Lung microvascular endothelial cell (primary cell): ENCODE results near the gene KIF1A. TPM values are rescaled to one million over a fixed set of nuclear protein-coding genes. Genes with fewer than 3 reads are reported as not detected.
"Not testable (repeated sequence)": the region's sequence is repeated elsewhere in the genome, so short reads cannot be mapped to it uniquely, and the experiment has no call there.

ENCODE experiments used
- DNase-seq, 2 donors: peaks; one replicate each; pipeline versions ENCODE4 v3.0.0 to v3.0.0-alpha.2; 2010; ENCODE audit warnings: low read depth in 2 of 2
- total RNA-seq: library from RNA; depleted of rRNA; stranded (reverse); fragments of >200 nt; gene quantifications from 2 replicates; pipeline ENCODE4 v1.2.1, GENCODE V29; 2014

Gene KIF1A
- total RNA-seq, 1 donor from 2014 or later: 0.20 TPM

DNA sequence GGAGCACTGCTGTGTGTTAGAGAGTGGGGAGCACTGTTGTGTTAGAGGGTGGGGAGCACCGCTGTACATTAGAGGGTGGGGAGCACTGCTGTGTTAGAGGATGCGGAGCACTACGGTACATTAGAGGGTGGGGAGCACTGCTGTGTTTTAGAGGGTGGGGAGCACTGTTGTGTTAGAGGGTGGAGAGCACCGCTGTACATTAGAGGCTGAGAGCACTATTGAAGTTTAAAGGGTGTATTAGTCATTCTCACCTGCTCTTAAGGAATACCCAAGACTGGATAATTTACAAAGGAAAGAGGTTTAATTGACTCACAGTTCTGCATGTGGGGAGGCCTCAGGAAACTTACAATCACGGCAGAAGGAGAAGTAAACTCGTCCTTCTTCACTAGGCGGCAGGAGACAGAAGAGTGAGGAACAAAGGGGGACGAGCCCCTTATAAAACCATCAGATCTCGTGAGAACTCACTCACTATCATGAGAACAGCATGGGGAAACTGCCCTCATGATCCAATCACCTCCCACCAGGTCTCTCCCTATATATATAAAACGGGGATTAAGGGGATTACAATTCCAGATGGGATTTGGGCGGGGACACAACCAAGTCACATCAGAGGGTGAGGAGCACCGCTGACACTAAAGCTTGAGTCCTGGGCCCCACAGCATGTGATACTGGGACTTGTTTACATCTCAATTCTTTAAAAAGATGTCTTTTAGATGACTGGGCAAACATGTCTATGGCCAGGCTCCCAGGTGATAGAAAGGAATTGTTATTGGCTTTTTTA is 29.1 kb upstream of the KIF1A start:
- no peak for DNase-seq

GRCh38 chr2:240847817-240848216 is 27.8 kb upstream of the KIF1A start:
- DNase-seq: no peak

GRCh38 chr2:240846873-240847595 is 27.0 kb upstream of the KIF1A start:
- no peak for DNase-seq

DNA sequence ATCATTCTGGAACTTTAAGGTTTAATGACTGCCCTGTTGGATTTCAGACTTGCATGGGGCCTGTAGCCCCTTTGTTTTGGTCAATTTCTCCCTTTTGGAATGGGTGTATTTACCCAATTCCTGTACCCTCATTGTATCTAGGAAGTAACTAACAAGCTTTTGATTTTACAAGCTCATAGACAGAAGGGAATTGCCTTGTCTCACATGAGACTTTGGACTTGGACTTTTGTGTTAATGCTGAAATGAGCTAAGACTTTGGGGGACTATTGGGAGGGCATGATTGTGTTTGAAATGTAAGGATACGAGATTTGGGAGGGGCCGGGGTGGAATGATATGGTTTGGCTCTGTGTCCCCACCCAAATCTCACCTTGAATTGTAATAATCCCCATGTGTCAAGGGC is 26.3 kb upstream of the KIF1A start:
- DNase-seq: not testable (repeated sequence)

GRCh38 chr2:240840435-240841060 is 20.5 kb upstream of the KIF1A start:
- DNase-seq: peak; percentile 80 to 89

DNA sequence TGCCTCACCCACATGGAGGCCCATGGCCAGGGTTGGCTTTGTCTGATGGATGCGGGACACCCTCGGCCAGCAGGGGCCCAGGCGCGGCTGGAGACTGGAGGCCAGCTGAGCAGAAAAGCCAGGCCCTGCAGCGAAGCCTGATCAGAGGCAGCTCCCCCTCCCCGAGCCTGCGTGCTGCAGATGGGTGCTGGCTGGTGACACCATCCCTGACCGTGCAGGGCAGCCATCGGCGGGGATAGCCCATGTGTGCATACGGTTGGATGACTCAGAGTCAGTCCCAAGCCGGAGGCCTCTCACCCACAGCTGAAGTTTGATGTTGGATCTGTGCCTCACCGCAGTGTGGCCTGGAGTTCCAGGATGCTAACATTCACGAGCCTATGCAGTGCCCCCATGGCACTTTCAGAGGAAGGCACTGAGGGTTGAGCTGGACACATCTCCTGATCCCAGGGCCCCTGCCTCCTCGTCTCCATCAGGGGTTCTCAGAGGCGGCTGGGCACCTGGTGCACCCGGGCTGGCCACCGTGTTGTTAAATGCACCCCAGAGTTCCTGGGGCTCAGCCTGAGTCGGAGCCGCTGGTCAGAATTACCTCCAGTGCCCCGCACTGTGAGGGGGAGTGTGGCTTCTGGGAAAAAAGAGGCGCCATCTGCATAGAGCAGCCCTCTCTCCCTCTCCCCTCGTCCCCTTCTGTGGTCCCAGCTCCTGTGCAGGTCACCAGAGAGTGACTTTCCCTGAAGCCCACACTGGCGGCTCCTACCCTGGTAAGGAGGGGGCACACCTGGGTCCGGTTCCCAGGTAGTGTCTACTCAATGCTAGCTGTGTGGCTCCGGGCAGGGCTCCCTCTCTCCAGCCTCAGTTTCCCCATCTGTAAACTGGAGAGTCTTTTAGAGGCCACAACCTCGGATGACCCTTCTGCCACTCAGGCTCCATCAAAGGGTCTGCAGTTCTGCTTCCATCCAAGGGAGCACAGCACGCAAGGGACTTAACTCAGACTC is 19.4 kb upstream of the KIF1A start:
- no peak for DNase-seq

DNA sequence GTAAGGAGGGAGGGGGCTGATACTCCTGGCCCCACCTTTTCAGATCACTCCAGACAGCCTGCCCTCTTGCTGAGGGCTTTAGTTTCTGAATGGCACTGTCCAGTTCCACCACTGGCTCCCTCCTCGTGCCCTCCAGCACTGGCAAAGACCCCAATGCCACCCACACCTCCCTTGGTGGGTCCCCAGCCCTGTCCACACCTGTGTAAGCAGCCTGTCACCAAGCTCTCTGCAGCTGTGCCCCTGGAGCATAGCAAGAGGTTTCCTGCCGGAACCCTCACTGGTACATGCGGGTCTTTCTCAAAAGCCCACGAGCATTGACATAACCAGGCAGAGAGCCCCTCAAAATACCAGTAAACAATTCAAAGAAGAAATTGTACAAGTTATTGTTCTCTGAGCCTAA is 17.6 kb upstream of the KIF1A start:
- no peak for DNase-seq

GRCh38 chr2:240836781-240837467 is 16.9 kb upstream of the KIF1A start:
- DNase-seq: peak; percentile 11 to 22

- DNase-seq: no peak
Measured at GRCh38 chr2:240835528-240835927, 15.5 kb upstream of the KIF1A start.

GRCh38 chr2:240834377-240834975 is 14.5 kb upstream of the KIF1A start:
- DNase-seq: no peak

DNA sequence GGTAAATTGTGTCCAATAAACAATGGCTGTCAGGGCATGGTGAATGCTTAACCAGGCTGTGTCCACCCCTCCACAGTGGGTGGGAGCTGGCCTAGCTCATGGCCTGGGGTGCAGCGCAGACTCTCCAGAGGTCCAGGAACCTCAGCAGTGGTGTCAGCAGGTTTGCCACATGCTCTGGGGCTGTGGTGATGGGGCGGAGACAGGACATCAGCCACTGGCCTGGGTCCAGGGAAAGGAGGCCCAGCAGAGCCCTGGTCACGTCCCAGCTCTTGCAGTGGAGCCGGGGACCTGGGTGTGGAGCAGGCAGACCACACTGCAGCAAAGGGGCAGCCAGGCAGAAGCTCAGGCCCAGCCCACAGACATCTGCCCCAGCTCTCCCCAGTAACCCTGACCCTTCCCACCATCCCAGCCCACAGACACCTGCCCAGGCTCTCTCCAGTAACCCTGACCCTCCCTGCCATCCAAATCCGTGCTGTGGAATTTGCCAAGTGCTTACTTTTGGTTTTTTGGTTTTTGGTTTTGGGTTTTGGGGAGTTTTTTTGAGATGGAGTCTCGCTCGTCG is 13.8 kb upstream of the KIF1A start:
- DNase-seq: peak in 1 of 2 donors; percentile 17

DNA sequence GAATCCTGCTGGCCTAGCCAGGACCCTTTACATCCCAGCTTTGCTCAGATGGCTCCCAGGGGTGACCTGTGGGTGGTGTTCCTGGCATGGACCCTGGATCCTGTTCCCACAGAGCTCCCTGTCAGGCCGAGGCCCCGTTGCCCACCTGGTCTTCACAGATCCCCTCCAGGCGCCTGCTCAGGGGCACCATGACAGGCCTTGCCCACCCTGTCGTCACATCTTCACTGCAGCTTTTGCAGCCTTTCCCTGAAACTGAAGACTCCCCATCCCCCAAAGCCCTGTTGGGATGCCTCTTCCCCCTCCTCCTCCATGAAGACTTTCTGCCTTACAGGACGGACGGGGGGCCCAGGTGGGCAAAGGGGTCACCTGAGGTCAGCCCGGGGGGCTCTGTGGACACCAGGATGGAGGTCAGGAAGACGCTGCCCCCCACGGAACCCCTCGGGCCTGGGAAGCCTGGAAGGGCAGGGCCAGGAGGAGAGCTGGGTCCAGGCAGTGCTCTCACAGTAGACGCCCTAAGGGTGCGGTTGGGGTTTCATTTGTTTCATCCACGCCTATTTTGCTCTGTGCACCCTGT is 13.0 kb upstream of the KIF1A start:
- DNase-seq: no peak

DNA sequence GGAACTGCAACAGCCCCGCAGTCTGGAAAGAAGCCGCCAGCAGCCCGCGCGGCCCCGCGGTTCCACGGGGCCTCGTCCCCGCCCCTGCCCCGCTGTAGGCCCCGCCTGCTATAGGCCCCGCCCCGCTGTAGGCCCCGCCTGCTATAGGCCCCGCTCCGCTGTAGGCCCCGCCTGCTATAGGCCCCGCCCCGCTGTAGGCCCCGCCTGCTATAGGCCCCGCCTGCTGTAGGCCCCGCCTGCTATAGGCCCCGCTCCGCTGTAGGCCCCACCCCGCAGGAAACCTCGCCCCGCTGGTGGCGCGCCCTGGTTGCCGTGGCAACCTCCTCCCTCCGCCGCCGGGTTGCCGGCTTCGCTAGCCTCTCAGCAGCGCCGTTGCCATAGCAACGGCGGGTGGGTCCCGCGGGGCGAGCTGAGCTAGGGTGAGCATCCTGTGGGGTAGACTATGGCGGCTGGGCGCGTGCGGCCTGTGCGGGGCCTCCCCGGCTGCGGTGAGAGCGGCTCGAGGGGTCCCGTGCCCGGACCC is 12.2 kb upstream of the KIF1A start:
- peak; percentile 92 to 94 for DNase-seq

DNA sequence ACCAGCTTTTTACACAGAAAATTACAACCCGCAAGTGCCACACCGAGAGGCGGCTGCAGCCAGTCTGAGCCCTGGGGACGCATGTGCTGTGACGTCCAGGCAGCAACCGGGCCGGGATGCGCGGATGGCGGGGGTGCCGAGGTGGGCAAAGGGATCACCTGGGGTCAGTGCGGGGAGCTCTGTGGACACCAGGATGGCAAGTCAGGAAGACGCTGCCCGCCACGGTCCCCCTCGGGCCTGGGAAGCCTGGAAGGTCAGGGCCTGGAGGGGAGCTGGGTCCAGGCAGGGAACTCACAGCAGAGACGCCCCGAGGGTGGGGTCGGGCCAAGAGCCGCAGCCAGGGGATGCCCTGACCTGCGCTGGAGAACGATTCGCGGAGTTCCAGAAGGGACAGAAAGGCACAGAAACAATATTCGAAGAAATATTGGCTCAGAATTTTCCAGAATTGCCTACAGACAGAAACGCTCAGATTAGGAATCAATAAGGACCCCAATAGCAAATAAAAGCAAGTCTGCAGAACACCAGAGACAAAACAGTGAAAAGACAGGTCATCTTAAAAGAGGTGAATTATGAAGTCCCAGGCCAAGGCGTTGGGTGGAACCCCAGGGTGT is 11.7 kb upstream of the KIF1A start:
- DNase-seq: no peak

DNA sequence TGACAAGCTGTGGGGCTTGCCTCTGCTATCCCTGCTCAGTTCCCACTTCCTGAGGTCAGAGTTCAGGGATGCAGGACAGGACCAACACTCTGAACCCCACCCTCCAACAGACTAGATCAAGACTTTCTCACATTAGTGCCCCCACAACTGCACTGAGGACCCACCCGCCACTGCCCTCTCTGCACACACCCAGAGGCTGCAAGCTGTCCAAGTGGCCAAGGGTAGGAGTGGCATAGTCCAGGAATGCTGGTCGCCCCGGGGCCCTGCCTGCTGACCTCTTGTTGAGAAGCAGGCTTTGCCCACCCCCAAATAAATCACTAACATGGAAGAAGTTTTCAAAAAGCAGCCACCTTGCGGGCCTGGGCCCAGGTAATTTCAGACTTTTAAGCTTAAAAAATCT is 5.5 kb upstream of the KIF1A start:
- DNase-seq: no peak

DNA sequence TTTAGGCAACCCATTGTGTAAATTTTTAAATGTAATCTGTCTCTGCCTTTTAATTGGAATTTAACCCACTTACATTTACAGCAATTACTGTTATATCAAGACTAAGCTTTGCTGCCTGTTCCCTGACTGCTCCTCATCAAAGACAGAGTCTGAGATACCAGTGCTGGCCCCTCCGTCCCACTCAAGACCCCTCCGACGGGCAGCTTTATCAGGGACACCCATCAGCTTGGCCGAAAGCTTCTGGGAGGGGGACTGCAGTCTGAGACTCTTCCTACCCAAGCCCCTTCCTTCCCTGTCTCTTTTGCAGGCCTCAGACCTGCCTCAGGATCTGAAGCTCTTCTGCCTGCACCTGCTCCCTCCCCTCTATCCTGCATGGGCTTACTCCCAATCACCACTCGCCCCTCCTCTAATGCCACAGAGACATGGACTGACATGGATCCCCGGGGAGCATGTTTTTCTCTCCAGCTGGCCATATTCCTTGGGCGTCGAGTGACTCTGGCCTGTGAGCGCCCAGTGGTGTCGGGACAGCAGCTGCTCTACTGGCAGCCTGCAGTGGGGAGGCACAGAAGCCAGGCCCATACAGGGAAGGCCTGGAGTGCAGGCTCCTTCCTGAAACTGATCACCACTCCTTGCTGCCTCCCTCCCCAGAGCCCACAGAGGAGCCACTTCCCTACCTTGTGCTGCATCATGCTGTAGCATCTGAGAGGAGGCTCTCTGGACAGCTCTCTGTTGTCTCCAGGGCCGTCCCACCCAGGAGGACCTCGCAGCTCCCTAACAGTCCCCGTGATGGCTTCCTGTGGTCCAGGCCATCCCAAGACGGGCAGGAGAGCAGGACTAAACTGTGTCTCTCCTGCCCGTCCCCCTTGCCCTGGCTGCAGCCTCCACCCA is 3.7 kb upstream of the KIF1A start:
- no peak for DNase-seq

DNA sequence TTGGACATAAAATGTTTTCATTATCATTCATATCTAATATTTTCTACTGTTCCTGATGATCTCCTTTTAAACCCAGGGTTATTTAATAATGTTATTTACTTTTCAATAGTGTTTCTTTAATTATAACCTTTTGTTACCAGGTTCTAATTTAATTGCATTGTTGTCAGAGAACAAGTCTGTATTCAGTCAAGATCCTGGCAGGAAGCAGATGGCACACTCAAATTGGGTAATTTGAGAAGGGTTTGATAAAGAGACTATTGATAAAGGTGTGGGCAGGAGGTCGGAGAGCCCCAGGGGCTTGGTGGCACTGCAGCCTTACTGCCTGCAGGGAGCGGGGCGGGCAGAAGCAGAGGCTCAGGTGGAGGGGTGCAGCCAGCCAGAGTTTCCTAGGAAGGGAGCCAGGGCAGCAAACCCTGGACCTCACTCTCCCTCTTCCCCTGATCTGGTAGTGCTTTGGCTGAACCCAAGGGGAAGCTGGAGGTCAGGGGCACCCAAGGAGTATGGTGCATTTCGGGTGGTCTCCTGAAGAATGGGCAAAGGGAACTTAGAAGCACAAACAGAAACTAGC is 2.3 kb upstream of the KIF1A start:
- DNase-seq: no peak

DNA sequence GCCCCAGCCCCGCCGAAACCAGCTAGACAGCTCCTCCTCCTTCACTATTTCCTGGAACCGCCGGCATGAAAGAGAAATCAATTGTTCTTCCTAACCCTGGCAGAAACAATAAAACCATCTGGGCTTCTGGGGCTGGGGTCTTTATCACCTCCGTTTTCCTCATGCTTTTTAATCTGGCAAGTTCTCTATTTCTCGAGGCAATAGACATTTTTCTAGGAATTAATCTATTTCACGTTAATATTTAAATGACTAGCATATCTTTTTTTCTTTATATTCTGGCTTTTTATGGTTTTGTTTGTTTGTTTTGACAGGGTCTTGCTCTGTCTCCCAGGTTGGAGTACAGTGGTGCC is 1.4 kb upstream of the KIF1A start:
- no peak for DNase-seq
